Measurements from ENCODE around the gene XPO6. TPM values are rescaled to one million over a fixed set of nuclear protein-coding genes. Genes with fewer than 3 reads are reported as not detected.

The XPO6 gene
- total RNA-seq, 4 donors from 2014 or later: 69.0 to 90.8 (median 76.0) TPM

DNA sequence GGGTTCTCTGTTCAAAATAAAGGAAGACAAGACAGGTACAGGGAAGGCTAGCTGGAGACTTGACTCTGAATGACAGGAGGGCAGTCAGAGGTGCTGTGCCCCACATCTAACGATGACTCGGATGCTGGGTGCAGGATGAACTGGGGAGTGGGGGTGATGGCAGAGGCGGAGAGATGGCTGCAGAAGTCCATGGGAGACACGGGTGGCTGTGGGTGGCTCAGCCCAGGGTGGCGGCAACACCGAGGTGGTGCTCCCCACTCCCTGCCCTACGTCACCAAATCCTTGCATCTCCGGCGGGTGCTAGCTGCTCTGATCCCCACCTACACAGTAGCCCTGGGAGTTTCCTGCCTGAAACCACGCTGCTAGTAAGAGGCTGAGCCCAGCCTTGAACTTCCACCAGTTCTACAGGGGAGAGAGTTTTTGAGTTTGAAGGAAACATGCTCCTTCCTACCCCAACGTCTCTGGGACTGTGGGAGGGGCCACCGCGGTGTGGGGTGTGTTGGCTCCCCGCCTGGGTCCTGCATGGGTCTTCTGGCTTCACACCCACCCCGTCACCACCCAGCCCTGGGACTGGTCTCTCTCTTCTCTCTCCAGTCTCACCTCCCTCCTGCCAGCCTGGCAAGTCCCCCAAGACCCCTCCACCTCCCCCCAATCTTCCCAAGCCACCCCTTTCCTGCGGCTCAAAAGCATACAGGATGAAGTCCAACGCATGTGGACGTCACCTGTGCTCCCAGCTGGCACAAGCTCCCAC, 152.8 kb downstream of the XPO6 start:
- no peak overlapping the region for H3K27ac ChIP-seq
- intact Hi-C loops (cut with DNase I): no loop called here
- TF ChIP-seq POLR2A (IDR thresholded peaks at IDR 0.05): no peak
- TF ChIP-seq, protein P1, sequence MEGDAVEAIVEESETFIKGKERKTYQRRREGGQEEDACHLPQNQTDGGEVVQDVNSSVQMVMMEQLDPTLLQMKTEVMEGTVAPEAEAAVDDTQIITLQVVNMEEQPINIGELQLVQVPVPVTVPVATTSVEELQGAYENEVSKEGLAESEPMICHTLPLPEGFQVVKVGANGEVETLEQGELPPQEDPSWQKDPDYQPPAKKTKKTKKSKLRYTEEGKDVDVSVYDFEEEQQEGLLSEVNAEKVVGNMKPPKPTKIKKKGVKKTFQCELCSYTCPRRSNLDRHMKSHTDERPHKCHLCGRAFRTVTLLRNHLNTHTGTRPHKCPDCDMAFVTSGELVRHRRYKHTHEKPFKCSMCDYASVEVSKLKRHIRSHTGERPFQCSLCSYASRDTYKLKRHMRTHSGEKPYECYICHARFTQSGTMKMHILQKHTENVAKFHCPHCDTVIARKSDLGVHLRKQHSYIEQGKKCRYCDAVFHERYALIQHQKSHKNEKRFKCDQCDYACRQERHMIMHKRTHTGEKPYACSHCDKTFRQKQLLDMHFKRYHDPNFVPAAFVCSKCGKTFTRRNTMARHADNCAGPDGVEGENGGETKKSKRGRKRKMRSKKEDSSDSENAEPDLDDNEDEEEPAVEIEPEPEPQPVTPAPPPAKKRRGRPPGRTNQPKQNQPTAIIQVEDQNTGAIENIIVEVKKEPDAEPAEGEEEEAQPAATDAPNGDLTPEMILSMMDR (IDR thresholded peaks at IDR 0.05): no peak

GRCh38 chr16:28057949-28058348, 153.8 kb downstream of the XPO6 start:
- WGBS, 2 donors: 71 to 72% methylated on average over 4 to 6 of the region's 8 CpGs
- Histone ChIP-seq H3K36me3 (no peaks in the 10 kb centered on the region), H3K27ac (no peak overlapping the region), H3K27me3 (peaks cover 4 to 82% (median 8%) of the 10 kb centered on the region in 4 donors), H3K9me3 (no peaks in the 10 kb centered on the region), H3K4me3 (no peak overlapping the region), H3K4me1 (peaks cover 0 to 8% (median 3%) of the 10 kb centered on the region in 3 donors)
- TF ChIP-seq POLR2A (IDR thresholded peaks at IDR 0.05): no peak
- TF ChIP-seq, protein P1 (IDR thresholded peaks at IDR 0.05): no peak
- intact Hi-C loops (cut with DNase I): no loop called here
- DNase-seq: no peak

More for the DNA sequence above, 152.8 kb downstream of the XPO6 start:
- Histone ChIP-seq H3K4me1 (peaks cover 0 to 17% (median 13%) of the 10 kb centered on the region in 3 donors), H3K27me3 (peaks cover 9 to 82% (median 11%) of the 10 kb centered on the region in 4 donors), H3K9me3 (no peaks in the 10 kb centered on the region), H3K36me3 (no peaks in the 10 kb centered on the region), H3K4me3 (no peak overlapping the region)
- 55 to 58% methylated on average over 14 to 15 of the region's 18 CpGs for WGBS, 2 donors
- DNase-seq: no peak

DNA sequence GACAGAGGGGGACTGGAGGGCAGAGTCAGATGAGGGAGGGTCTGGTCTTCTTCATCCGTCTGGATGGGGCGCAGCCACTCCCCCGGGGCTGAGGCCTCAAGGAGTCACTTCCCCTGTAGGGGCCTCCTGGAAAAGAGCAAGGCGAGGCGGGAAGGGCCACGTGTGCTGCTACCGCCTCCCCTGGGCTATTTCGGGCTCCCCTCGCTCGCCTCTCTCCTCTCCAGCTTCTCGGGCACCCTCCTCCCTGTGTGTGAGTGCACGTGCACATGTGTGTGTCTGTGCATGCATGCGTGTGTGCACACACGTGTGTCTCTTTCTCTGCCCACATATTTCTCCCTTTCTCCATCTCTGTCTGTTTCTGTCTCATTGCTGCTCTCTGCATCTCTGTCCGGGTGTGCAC, 158.3 kb downstream of the XPO6 start:
- Histone ChIP-seq H3K4me3 (no peak overlapping the region), H3K36me3 (no peaks in the 10 kb centered on the region), H3K9me3 (peaks cover 0 to 3% (median 0%) of the 10 kb centered on the region in 3 donors), H3K27ac (no peak overlapping the region), H3K27me3 (peaks cover 0 to 56% (median 0%) of the 10 kb centered on the region in 4 donors), H3K4me1 (no peaks in the 10 kb centered on the region)
- no peak for DNase-seq
- TF ChIP-seq POLR2A (IDR thresholded peaks at IDR 0.05): no peak
- TF ChIP-seq, protein P1 (IDR thresholded peaks at IDR 0.05): no peak
- 27 to 30% methylated on average over 15 of the region's 15 CpGs for WGBS, 2 donors
- intact Hi-C loops (cut with DNase I): no loop called here

GRCh38 chr16:28052274-28053128, 159.3 kb downstream of the XPO6 start:
- no peak for TF ChIP-seq POLR2A (IDR thresholded peaks at IDR 0.05)
- TF ChIP-seq, protein P1 (IDR thresholded peaks at IDR 0.05): no peak
- DNase-seq: no peak
- H3K27me3 ChIP-seq: peaks cover 0 to 49% (median 0%) of the 10 kb centered on the region in 4 donors
- WGBS, 2 donors: 62 to 86% methylated on average over 4 of the region's 8 CpGs
- H3K9me3 ChIP-seq: peaks cover 0 to 5% (median 0%) of the 10 kb centered on the region in 3 donors
- no peaks in the 10 kb centered on the region for H3K36me3 ChIP-seq
- intact Hi-C loops (cut with DNase I): no loop called here
- H3K27ac ChIP-seq: no peak overlapping the region
- no peak overlapping the region for H3K4me3 ChIP-seq
- no peaks in the 10 kb centered on the region for H3K4me1 ChIP-seq

- WGBS, 2 donors: 70 to 71% methylated on average over 7 of the region's 7 CpGs
- intact Hi-C loops (cut with DNase I): no loop called here
- no peak overlapping the region for H3K27ac ChIP-seq
- H3K4me3 ChIP-seq: no peak overlapping the region
- H3K9me3 ChIP-seq: peaks cover 0 to 5% (median 0%) of the 10 kb centered on the region in 3 donors
- peaks cover 0 to 40% (median 0%) of the 10 kb centered on the region in 4 donors for H3K27me3 ChIP-seq
- TF ChIP-seq, protein P1 (IDR thresholded peaks at IDR 0.05): no peak
- no peak for TF ChIP-seq POLR2A (IDR thresholded peaks at IDR 0.05)
- H3K4me1 ChIP-seq: no peaks in the 10 kb centered on the region
- no peak for DNase-seq
- no peaks in the 10 kb centered on the region for H3K36me3 ChIP-seq
Measured at GRCh38 chr16:28051486-28051885, 160.3 kb downstream of the XPO6 start.
